ENCODE measurements around the gene PCSK6.
"Not testable (repeated sequence)": the region's sequence is repeated elsewhere in the genome, so short reads cannot be mapped to it uniquely, and the experiment has no call there.

Gene PCSK6

GRCh38 chr15:101309436-101310160 is 179.9 kb downstream of the PCSK6 start:
- no peak for DNase-seq (ENCODE audit: low spot score)

DNA sequence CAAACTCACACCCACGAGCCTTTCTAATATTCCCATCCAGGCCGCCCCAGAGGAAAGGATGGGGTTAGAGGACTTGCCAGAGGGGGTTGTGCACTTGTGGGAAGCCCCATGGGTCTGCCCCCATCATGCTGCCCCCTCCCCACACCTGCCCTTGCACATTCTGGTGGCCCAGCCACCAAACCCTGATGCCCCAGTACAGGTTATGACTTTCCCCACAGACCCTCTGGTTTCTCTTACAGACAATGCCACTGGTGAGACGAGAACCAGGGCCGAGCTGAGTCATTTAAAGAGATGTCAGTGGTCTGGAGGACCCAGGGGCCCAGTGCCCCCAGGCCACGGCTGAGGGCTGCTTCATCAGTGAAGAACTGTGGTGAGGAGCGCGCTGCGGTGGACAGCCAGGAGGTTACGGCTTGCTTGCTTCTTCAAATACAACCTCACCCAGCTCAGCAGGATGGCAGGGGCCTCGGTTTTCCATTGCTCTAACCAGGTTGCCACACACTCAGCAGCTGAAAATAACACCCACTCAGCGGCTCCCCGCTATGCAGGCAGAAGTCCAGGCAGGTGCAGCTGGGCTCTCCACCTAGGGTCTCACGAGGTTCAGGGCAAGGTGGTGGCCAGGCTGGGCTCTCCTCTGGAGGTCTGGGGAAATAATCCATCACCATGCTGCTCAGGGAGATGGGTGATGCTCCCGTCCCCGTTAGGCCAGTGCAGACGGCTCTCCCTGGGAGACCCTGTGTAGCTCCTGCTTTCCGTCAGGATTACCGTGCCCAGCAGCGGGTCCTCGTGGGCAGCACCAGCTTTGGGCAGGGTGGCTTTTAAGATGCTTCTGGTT is 180.7 kb downstream of the PCSK6 start:
- no peak for DNase-seq (ENCODE audit: low spot score)

DNA sequence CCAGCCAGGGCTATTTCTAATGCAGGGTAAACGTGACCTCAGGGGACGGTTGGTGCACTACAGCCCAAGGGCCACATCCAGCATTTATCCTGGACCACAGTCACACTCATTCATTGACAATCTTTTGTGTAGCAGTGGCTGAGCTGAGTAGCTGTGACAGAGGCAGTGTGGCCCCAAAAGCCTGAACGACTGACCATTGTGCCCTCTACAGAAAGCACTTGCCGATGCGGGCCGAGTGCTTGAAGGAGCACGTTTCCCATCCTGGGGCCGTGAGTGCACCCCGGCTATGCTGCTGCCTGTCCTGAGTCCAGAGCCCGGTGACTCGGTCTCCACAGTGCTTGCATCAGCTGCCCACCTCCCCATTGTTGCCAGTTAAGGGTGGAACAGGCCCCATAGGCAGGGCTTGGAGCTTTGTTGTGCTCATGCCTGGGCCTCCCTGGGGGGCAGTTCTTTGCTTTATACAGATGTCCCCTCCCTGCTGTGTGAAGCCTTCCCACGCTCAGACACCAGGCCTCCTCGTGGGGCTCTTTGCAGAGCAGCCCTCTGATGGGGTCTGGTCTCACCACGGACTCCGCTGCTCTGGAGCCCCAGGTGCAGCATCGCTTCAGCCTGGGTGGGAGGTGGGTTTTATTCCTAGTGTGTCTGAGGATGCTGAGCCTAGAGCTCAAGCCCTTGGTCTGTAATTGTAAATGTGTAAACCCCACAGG is 181.5 kb downstream of the PCSK6 start:
- no peak for DNase-seq (ENCODE audit: low spot score)

DNA sequence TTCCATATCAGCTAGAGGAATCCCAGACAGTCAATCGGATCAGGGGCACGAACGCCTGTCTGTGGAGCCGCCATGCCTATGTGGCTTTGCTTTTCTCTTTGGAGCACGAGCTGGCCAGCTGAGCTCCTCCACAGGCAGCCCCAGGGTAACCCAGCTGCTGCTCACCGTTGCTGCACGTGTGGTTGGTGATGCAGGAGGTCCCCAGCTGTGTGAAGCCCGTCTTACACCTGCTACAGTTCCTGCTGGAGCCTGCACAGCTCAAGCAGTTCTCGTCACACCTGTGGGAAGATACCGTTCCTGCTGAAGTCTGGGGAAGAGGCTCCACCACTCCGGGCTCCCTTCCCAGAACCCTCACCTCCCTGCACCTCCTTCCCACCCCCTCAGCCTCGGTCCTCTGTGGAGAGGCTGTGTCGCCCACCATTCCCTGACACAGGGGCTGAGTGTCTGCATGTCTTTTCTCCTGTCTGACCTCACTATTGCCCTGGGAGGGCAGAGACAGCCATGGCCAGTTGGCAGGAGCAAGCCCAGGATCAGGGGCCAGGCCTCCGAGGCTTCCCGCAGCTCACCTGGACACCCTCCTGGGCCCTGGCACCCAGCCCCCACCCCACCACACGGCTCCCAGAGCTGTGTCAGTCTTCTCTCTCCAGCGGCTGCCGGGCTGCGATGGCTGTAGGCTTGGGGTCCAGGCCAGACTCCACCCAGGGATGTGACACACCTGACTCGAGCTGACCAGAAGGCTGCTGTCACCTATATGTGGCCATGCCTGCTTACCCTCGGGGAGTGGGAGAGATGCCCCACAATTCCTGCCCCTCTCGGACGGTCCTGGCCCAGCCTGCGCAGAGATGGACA is 182.2 kb downstream of the PCSK6 start:
- DNase-seq (ENCODE audit: low spot score) = no peak

- no peak for DNase-seq (ENCODE audit: low spot score)
Measured at GRCh38 chr15:101306341-101307047, 183.0 kb downstream of the PCSK6 start.

GRCh38 chr15:101305820-101306255 is 183.7 kb downstream of the PCSK6 start:
- no peak for DNase-seq (ENCODE audit: low spot score)

DNA sequence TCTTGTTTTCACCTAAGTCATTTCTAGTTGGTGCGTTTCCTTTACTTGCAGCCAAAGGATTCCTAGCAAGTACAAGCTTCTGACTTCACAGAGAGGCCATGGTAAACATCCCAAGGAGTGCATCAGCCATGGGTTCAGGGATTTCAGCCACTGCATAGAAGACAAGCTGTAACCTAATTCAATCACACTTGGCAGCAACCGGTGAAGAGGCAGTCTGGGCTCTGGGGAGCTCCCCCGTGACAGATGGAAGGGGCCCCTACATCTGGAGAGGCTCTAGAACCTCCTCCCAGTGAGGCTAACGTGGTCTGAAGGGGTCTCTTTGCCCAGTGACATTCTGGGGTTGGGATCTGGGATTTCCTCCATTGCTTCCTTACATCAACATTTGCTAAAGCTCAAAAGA is 186.1 kb downstream of the PCSK6 start:
- DNase-seq (ENCODE audit: low spot score) = no peak

GRCh38 chr15:101296418-101297405 is 192.8 kb downstream of the PCSK6 start:
- DNase-seq (ENCODE audit: low spot score) = no peak

- no peak for DNase-seq (ENCODE audit: low spot score)
Measured at GRCh38 chr15:101295607-101296161, 193.8 kb downstream of the PCSK6 start.

GRCh38 chr15:101294731-101295606 is 194.5 kb downstream of the PCSK6 start, which contains the start of gene SNRPA1:
SNRPA1 (minus strand) TSS chr15:101295248; CDS start chr15:101295178, 70 bp downstream.
- DNase-seq (ENCODE audit: low spot score) = peak; percentile 92

GRCh38 chr15:101293122-101293521 is 196.4 kb downstream of the PCSK6 start:
- no peak for DNase-seq (ENCODE audit: low spot score)

DNA sequence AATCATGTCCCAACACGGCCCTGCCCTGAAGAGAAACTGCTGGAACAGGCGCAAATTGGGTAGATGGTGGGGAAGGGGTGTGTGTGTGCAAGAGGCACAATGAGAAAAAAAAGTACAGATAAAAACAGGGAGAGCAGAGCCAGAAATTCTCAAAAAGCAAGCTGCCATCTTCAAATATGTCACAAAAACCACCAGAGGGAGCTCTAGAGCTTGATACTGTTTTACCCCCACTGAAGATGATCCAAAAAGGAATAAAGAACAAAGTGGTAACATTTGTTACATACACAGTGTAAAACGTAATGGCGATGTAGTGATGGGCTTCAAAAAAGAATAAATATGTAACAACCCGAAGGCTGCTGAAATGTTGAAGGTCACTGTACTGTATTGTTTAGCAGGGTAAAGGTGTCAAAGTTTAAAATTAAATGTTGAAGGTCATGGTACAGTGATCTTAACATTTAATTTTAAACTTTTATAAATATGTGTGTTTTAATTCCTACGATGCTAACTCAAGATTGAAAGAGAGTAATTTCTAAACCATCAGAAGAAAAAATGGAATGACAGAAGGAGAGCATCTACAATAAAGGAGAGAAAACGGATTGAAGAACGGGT is 200.5 kb downstream of the PCSK6 start:
- peak; percentile 46 for DNase-seq (ENCODE audit: low spot score)

DNA sequence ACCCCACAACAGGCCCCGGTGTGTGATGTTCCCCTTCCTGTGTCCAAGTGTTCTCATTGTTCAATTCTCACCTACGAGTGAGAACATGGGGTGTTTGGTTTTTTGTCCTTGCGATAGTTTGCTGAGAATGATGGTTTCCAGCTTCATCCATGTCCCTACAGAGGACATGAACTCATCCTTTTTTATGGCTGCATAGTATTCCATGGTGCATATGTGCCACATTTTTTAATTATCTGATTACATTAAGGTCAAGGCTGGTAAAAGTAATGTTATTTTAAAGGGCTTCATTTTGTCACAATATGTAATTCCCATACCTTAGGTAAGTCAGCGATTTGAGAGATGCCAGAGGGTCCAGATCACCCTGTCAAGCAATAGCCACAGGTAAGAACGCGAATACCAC is 202.2 kb downstream of the PCSK6 start:
- DNase-seq (ENCODE audit: low spot score) = not testable (repeated sequence)

GRCh38 chr15:101286471-101287114 is 202.9 kb downstream of the PCSK6 start:
- no peak for DNase-seq (ENCODE audit: low spot score)

- DNase-seq (ENCODE audit: low spot score) = no peak
Measured at GRCh38 chr15:101283931-101284330, 205.6 kb downstream of the PCSK6 start.

- no peak for DNase-seq (ENCODE audit: low spot score)
Measured at GRCh38 chr15:101280007-101280406, 209.5 kb downstream of the PCSK6 start.

Measured in SK-N-DZ (cell line).